ENCODE results near the gene SRXN1.
A peak's percentile ranks its signal among the peaks of the same experiment; 100 is the strongest.

The SRXN1 gene

DNA sequence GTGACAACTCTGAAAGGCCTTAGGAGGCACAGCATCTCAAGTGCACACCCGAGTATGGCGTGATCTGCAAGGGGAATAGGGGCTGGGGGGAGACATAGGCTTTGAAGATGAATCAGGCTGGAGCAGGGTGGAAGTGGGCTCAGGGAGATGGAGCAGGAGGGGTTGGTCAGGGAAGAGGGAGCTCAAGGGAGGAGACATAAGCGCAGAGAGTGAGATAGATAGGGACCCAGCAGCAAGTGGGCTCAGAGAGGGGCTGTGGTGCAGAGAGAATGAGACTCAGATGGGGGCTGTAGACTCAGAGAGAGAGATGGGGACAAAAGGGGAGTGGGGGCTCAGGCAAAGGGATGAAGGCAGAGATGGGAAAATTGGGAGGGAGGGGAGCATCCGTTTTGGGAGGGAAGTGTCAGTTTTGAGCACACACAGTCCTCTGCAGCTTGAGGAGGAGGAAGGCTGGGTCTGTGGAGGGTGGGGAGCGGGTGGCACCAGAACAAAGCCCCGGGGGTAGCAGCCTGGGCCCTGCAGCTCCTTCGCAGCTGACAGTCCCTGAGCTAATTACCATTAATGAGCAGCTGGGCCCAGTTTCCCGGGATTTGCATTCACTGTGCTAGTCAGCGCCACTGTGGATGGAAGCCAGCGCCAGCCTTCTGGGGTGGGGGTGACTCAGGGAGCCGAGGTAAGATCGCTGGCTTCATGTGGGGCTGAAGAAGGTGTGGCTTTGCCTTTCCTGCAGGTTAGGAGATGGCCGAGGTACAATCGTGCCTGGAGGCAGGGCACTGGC is 18.7 kb downstream of the SRXN1 start:
- no peak for DNase-seq

DNA sequence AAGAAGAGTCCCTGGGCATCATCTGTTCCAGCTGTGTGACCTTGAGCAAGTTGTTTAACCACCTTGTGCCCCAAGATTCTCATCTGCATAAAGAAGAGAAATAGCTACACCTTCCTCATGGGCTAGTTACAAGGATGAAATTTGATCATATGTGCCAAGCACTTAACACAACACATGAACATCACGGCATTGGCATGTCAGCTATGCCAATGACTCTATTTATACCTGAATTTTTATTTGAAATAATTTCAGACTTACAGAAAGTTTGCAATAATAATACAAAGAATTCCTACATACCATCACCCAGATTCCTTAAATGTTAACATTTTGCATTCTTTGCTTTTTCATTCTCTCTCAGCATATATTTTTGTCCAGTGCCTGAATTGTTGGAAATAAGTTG is 21.9 kb downstream of the SRXN1 start:
- DNase-seq, result no peak

DNA sequence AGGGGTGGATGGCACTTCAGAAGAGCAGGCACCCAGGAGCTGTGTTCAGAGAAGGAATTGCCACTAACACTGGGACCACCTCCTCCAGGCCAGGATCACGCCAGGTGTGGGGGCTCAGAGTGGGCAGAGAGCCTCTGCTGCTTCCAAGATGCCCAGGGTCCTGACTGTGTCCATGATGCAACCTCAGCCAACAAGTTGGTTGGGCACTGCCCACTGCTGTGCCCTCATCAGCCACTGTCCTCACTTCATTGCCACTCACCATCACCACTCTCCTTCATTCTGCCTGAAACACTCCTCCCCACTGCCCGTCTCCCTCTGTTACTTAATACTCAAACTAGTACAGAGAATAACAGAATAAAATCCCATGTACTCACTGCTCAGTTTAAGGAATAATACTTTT is 26.4 kb downstream of the SRXN1 start:
- DNase-seq, result no peak

DNA sequence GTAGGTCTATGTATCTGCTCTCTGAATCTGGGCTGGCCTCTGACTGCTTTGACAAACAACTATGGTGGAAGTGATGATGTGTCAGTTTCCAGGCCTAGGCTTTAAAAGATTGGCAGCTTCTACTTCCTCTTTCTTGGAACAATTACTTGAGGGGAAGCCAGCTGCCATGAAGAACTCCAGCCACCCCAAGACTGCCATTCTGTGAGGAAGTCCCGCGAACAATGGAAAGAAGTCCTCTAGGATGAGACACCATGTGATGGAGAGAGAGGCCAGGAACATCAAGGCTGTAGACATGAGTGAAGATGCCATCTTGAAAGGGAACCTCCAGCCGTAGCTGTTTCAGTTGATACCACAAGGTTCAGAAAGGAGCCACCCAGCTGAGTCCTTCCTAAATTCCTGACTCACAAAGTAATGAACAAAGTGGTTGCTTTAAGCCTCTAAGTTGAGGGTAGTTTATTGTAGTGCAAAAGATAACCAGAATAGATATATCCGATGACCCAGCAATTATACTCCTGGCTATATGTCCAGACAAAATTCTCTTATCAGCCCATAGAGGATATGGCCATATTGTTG is 27.6 kb downstream of the SRXN1 start:
- DNase-seq, result no peak

DNA sequence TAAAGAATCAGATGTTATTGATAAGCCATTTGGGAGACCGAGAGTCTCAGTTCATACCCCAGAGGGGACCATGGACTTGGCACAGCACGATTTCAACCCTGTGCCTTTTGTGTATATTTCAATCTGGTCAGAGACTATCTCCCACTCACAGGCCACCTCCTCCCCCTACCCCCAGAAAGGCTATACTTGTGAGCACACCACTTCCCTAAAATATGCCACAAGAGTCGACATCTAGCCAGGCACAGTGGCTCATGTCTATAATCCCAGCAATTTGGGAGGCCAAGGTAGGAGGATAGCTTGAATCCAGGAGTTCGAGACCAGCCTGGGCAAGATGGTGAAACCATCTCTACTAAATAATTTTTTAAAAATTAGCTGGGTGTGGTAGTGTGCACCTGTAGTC is 29.3 kb downstream of the SRXN1 start:
- DNase-seq, result no peak

DNA sequence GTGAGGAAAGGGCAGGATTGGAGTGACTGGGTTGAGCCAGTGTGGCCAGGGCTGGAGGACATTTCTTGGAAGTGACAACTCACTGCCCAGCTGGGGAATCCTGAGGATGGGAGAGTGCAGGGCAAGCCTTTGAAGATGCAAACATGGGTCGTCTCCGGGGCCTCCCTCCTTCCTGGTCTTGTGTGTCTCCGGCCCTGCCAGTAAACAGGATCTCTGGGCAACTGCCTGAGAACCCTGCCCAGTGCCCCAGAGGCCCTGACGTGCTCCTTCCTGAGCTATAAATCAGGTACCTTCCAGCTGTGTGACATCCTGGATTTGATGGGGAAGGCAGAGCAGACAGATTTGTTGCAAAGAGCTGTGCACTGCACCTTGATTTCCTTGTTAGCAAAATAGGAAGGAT is 30.0 kb downstream of the SRXN1 start:
- no peak for DNase-seq

DNA sequence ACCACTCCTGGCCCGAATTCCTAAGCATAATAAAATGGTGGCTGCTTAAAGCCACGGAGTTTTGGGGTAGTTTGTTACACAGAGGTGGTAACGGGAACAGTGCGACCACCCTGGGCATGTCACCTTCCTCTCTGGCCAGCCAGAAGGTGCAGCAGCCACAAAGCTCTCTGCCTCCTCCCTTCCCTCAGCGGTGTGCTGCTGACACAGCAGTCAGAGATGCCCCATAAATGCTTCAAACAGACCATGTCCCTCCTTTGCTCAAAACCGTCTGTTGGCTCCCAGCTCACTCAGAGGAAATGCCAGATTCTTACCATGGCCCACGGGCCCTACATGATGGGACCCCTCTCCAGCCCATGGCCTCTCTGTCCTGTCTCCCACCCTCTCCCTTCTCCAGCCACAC is 30.8 kb downstream of the SRXN1 start:
- DNase-seq, result no peak

DNA sequence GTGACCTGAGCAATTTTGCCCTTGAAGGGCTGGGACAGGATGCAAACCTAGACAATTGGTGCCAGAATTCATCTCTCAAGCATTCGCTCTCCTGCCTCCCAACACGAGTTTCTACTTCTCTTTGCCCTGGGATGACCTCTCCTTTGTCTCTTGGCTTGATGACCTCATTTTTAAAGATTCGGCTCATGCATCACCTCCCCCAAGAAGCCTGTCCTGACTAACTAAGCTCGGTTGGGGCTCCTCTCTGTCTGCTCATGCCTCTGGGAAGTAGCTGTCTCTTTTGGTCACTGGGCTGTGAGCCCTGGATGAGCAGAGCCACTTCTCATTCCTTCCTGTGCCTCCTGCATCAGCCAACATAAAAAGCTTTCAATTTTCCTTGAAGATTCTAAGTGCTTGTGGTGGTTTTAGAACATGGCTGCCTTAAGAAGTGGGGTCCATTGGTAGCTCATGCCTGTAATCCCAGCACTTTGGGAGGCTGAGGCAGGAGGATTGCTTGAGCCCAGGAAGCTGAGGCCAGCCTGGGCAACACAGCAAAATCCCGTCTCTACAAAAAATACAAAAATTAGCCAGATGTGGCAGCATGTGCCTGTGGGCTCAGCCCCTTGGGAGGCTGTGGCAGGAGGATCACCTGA is 31.8 kb downstream of the SRXN1 start:
- DNase-seq, result no peak

DNA sequence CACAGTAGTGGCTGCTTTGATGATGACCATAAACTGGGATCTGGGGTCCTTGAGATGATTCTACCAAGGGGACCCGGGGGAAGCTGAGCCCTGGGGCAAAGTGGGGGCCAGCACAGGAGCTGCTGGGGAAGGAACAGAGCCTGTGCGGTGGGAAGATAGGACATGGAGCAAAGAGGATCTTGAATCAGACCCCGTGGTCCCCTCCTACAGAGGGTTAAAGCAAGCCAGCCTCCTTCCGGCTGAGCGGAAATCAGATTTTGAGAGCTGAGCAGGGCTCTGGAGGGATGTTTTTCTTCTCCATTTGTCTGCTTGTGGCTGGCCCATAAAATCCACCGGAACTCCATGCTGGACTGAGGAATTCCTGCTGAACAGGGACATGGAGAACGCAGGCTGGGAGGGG is 32.8 kb downstream of the SRXN1 start:
- DNase-seq, result no peak

DNA sequence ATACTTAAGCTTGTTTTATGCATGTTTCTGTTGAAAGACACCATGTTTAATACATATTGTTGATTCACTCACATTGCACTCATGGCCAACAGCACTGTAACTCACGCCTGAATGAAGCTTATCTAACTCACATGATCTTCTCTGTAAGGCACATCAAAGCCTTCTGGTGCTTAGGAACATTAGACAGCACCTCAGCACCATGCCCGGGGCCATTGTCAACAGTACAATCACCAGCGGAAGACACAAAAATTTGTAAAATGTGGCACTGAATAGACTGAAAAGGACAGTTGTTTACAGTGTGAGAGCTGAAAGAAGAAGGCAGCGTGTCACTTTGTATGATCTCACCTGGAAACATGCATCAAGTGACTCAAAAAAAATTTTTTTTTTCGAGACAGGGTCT is 34.0 kb downstream of the SRXN1 start:
- no peak for DNase-seq

DNA sequence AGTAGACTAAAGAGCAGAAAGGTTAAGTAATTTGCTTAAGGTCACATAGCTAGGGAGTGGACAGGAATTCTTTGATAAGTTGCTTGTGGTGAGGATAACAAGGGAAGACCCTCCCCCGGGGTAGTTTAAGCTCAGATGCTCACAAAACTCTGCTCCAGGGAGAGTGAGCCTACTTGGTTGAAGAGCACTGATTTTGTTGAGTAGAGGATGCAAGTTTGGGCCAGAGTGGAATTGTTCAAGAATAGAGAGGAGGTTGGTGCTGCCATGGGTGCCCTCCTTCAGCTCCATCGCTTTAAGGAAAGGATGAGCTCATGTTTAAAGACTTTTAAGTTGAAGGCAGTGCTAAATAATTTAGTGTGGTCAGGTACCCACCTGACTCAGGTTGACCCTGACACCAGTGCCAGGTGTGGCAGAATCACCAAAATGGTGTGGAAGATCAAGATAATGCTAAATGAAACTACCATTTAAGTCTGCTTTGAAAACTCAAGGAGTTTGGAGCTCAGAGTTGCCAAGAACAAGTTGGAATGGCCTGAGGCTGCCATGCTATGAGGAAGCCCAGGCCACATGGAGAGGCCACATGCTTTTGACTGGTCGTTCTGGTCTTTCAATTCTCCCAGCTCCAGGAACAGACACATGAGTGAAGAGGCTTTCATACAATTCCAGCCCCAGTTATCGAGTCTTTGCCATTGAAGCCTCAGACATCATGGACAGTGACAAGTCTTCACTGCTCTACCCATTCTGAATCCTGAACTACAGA is 34.9 kb downstream of the SRXN1 start:
- no peak for DNase-seq

DNA sequence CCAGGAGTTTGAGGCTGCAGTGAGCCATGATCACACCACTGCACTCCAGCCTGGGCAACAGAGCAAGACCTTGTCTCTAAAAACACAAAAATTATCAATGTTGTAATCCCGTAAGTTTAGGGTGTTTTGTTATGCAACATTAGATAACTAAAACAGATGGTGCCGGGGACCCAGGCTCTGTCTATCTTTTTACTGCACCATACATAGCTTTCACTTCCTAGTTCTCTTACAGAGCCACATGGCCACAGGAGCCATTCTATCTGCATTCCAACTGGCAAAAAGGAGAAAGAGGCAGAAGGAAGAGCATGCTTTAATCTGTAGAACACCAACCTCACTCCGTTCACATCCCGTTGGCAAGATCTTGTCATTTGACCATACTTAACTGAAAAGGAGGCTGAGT is 37.5 kb downstream of the SRXN1 start:
- no peak for DNase-seq

DNA sequence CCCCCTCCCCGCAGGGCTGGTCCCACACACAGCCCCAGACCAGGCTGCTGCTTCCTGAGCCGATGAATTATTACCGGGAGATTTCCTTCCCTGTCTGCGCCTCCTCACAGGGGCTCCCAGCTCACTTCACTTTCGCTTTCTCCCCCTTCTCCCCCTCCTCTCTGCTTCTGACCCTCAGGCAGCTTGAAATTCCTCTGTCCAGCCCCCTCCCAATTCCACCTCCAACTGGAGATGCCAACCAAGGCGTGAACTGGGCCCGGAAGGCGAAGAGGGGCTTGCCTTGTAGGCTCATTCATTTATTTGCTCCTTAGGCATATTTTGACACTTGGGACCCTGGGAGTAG is 41.2 kb downstream of the SRXN1 start:
- no peak for DNase-seq

DNA sequence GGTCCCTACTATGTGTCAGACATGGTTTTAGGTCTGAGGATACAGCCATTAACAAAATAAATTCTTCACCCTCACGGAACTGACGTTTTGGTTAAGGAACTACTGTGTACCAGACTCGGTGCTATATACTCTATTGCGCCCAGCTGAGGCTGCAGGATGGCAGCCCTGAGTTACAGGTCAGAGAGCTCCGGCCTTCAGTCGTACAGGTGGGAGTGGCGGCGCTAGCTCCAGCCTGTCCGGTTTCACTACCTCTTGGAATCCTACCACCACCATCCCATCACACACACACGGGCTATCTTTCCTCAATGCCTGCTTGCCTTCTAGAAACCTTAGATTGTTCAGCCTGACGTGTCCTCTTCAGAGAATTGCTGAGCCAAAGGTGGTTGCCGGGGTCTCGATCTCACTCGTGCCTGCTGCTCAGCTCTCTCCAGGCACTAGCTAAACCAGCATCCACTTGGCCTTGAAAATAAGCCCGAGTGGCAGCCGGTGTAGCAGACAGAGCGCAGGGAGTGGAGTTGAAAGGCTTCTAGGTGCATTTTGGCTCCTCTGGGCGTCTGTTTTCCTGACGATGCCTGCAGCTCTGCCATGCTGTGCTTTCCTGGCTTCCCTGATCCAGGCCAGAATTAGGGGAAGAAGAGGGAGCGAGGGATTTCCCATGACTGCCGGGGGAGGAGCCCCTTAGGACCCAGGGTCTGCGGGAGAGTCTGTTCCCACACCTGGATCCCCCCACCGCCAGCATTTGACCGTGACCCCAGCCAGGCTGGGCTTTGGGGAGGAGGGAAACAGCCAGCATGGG is 41.8 kb downstream of the SRXN1 start:
- DNase-seq, result no peak

DNA sequence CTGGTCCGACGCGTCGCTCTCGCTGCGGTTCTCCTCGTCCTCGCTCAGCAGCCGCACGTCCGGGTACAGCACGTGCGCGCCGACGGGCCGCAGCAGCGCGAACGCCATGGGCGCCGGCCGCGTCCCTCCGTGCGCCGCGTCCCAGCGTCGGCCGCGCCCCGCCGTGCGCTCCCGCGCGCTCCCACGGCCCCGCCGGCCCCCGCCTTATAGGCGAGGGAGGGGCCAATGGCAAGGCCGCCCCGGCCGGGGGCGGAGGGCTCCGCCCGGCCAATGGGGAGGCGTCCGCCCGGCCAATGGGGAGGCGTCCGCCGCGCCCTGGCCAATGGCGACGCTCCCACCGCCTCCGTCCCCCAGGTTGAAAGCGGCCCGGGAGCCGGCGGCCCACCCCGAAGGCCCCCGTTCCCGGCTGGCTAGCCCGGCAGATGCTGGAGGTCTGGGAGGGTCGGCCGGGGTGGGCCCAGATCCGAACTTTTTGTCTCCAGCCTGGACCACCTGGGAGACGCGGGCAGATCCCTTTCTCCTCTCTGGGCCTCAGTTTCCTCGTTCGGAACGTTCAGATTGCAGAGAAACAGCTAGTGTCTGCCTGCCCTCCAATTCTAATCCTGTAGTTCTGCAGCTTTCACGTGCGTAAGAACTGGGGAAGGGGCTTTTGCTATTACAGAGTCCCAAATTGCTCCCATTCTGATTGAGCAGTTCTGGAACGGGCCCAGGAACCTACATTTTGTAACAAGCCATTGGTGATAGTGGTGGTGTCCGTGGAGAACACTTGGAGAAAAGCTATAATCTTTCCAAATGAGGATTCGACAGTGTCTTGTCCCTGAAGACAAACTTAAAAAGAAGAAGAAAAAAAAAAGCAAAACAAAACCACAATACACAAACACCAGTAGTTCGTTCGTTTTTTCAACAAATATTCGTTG is 42.6 kb downstream of the SRXN1 start, which contains the start of gene TCF15:
TSS of gene TCF15 (minus strand) at position 180 of the 917 bp plus-strand sequence. CDS start at position 108, 72 bp downstream.
- peak; percentile 24 for DNase-seq

DNA sequence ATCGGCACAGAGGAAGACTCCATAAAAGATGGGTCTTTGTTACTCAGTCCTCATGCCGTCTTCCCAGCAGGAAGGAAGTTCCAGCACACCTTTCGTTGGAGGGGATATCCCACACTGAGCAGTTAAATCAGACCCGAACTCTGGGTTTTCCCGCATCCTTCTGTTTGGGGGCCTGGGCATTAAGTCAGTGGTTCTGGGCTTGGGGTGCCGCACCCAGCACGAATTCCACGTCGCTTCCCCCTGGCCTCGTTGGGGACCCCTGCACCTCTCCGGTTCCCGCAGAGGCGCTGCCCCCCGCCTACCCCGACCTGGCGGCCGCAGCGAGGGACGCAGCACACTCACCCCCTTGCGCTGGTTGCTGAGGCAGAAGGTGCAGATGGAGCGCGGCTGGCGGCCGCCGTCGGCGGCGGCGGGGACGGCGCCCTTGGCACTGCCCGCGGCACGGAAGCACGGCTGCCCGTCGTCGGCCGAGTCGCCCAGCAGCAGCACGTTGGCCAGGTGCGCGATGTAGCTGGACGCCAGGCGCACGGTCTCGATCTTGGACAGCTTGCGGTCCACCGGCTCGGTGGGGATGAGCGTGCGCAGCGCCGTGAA is 43.5 kb downstream of the SRXN1 start:
- DNase-seq, result no peak

DNA sequence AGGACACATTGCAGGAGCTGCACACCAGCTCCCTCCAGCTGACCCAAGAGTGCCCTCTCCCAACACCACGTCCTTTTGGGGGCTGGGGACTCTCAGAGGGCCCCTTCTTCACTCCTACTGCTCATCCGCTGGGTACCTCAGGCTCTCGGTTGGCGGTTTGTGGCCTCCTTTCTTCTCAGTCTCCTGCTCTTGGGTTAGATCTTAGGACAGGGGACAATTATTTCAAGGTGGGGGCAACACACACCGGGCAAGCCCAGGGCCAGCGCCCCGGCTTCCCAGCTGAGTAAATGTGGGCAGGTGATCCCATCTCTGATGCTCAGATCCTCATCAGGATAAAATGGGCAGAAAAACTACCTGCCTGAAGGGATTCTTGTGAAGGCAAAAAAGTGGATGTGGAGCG is 44.0 kb downstream of the SRXN1 start:
- no peak for DNase-seq

DNA sequence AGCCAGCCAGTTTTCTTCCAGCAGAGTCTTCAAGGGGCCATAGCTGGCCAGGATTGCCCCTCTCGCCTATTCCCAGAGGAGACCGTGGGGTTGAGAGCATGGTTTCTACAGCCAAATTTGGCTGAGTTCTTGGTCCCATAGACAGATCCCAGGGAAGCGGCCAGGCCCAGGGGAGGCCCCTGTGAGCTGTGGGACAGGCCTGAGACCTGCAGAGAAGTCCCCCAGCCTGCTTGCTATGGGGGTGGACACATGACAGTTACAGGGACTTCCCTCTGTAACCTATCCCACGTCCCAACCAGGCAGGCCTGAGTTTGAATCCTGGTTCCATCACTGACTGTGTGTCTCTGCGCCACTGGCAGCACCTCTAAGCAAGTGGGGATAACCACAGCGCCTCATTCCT is 45.5 kb downstream of the SRXN1 start:
- DNase-seq, result no peak

DNA sequence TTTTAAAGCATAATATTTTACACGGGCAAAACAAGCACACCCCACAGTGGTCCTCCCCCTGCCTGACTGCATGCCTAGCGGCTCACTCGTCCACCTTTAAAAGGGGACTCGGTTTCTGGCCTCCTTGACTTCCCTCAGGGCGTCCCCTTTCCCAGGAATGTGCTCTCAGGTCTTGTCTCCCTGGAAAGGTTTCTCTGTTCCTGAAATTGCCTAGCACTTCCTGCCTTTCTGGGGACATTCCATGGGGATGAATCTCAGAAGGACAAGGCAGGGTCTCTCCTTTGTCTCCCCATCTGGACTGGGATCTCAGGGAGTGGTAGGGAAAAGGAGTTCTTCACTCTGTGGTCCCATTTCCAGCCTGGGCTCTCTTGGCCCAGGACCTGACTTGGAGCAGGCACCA is 47.8 kb downstream of the SRXN1 start:
- DNase-seq, result no peak

DNA sequence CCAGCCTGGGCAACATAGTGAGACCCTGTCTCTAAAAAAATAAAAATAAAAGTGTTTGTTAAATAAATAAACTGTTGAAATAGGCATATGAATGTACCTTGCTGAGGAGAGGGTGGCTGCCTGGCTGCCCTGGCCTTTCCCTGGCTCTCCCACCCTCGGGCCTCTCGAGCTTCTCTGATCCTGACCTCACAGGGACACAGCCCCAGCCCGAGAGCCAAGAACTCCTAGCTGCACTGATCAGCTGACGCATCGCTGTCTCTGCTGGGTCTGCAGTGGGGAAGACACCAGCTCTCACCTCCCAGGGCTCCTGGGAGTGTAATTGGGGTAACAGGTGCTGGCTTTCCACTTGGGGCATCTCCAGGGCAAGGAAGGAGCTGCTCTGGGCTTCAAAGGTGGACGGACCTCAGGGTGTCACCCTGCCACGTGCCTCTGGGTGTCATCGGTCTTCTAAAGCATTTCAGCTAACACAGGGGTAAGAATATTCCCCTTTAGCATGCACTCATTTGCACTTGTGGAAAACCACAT is 49.8 kb downstream of the SRXN1 start:
- no peak for DNase-seq

Measured in stimulated activated CD4-positive, alpha-beta T cell treated with anti-CD3 and anti-CD28 coated beads, Interleukin-4, amount 100 ng/mL, for 1 hour (primary cell).